GM13977 (cell line): Measurements from ENCODE around the gene ATP1A3.

ENCODE experiments used
- DNase-seq: peaks from one replicate; pipeline ENCODE4 v3.0.0; 2012; ENCODE audit warnings: low spot score
- CTCF ChIP-seq: IDR thresholded peaks from 2 replicates; pipeline ENCODE4 v1.5.1; 2012; ENCODE audit warnings: mild to moderate bottlenecking, control low read depth; ENCODE audit not compliant: insufficient read depth; ENCODE audit errors: extremely low read depth, missing control alignments
- in situ Hi-C: fragments of 300-500 bp; cut with MboI; formaldehyde crosslinking; loops from one replicate; pipeline ENCODE4 v1.12.0; 2022; ENCODE audit warnings: low sequenced_read_pairs, low pct_unique_long_range_greater_than_20kb, mixed read lengths, inconsistent platforms; ENCODE audit not compliant: unreplicated experiment

The ATP1A3 gene

GRCh38 chr19:41934849-41935374 lies 59.1 kb downstream of the ATP1A3 start:
- in situ Hi-C loops: no loop called here

GRCh38 chr19:41933693-41934426 lies 60.2 kb downstream of the ATP1A3 start:
- in situ Hi-C loops: no loop called here
- TF ChIP-seq CTCF: no peak
- DNase-seq: no peak

More at GRCh38 chr19:41934849-41935374, 59.1 kb downstream of the ATP1A3 start:
- DNase-seq: peak; percentile 93
- TF ChIP-seq CTCF: peak; percentile 96

- no peak for DNase-seq
- in situ Hi-C loops: no loop called here
- no peak for TF ChIP-seq CTCF
Observed at GRCh38 chr19:41932720-41933332, 61.2 kb downstream of the ATP1A3 start.

GRCh38 chr19:41932259-41932719 lies 61.7 kb downstream of the ATP1A3 start:
- in situ Hi-C loops: no loop called here
- no peak for DNase-seq
- no peak for TF ChIP-seq CTCF

GRCh38 chr19:41930926-41931592 lies 63.0 kb downstream of the ATP1A3 start:
- peak; percentile 44 for TF ChIP-seq CTCF
- in situ Hi-C loops: no loop called here
- DNase-seq: no peak

- in situ Hi-C loops: no loop called here
- no peak for TF ChIP-seq CTCF
Observed at GRCh38 chr19:41930322-41930722, 63.7 kb downstream of the ATP1A3 start.

More at GRCh38 chr19:41930322-41930722, 63.7 kb downstream of the ATP1A3 start:
- DNase-seq: no peak
